Neuronal stem cell (in vitro differentiated cells): ENCODE measurements around the gene GASK1A.

Experiments used
- DNase-seq: peaks from one replicate; pipeline ENCODE4 v3.0.0-alpha.2; 2013; ENCODE audit warnings: low spot score
- H2AFZ ChIP-seq: one replicate; pipeline ENCODE4 v1.6.1; 2013; ENCODE audit warnings: mild to moderate bottlenecking, low read length, inconsistent platforms
- H2AK5ac ChIP-seq: 2 replicates; pipeline ENCODE4 v1.6.1; 2013; ENCODE audit warnings: low read depth, mild to moderate bottlenecking, inconsistent platforms, low read length, moderate library complexity, mixed read lengths
- H2BK120ac ChIP-seq: 2 replicates; pipeline ENCODE4 v1.6.1; 2013; ENCODE audit warnings: low read depth, mild to moderate bottlenecking, inconsistent platforms, low read length, moderate library complexity, mixed read lengths
- H2BK12ac ChIP-seq: one replicate; pipeline ENCODE4 v1.6.1; 2013; ENCODE audit warnings: low read length, inconsistent platforms
- H2BK15ac ChIP-seq: 2 replicates; pipeline ENCODE4 v1.6.1; 2013; ENCODE audit warnings: mild to moderate bottlenecking, low read length, inconsistent platforms, mixed read lengths
- H2BK5ac ChIP-seq: one replicate; pipeline ENCODE4 v1.6.1; 2013; ENCODE audit warnings: inconsistent platforms, mild to moderate bottlenecking, low read length, moderate library complexity
- H3K14ac ChIP-seq: one replicate; pipeline ENCODE4 v1.6.1; 2013; ENCODE audit warnings: low read length, inconsistent platforms
- H3K18ac ChIP-seq: 2 replicates; pipeline ENCODE4 v1.6.1; 2013; ENCODE audit warnings: low read length, inconsistent platforms
- H3K23ac ChIP-seq: 2 replicates; pipeline ENCODE4 v1.6.1; 2013; ENCODE audit warnings: low read depth, mild to moderate bottlenecking, mixed read lengths, low read length, inconsistent platforms; ENCODE audit not compliant: poor library complexity
- H3K27ac ChIP-seq: replicated peaks from 3 replicates; pipeline ENCODE4 v1.5.1; 2013; ENCODE audit warnings: low read length, inconsistent platforms
- H3K27me3 ChIP-seq, 3 experiments: 2 replicates each; pipeline ENCODE4 v1.6.1; 2013; ENCODE audit warnings: low read length in 3 of 3, mild to moderate bottlenecking in 2 of 3, inconsistent platforms in 1 of 3, low read depth in 1 of 3, mixed read lengths in 1 of 3, moderate library complexity in 1 of 3; ENCODE audit not compliant: control insufficient read depth in 3 of 3, insufficient read depth in 3 of 3
- H3K36me3 ChIP-seq, 2 donors: replicated peaks in 1 of 2; 2 replicates each; pipeline ENCODE4 v1.6.1; 2013; ENCODE audit warnings: low read length in 2 of 2; ENCODE audit not compliant: control insufficient read depth in 2 of 2, insufficient read depth in 2 of 2
- H3K4ac ChIP-seq: 2 replicates; pipeline ENCODE4 v1.6.1; 2013; ENCODE audit warnings: inconsistent platforms, mild to moderate bottlenecking, low read length, moderate library complexity
- H3K4me1 ChIP-seq, 2 donors: 1 replicate in 1 of 2; 2 replicates in 1 of 2; pipeline ENCODE4 v1.6.1; 2013; ENCODE audit warnings: low read length in 2 of 2, low read depth in 1 of 2; ENCODE audit not compliant: control insufficient read depth in 2 of 2, insufficient read depth in 1 of 2
- H3K4me2 ChIP-seq: one replicate; pipeline ENCODE4 v1.6.1; 2013; ENCODE audit warnings: mild to moderate bottlenecking, low read length, inconsistent platforms; ENCODE audit not compliant: insufficient read depth, poor library complexity, severe bottlenecking
- H3K4me3 ChIP-seq, 2 donors: 2 replicates each; pipeline ENCODE4 v1.5.1; 2013; ENCODE audit warnings: low read length in 2 of 2, mild to moderate bottlenecking in 2 of 2, inconsistent platforms in 1 of 2, moderate library complexity in 1 of 2
- H3K79me1 ChIP-seq: one replicate; pipeline ENCODE4 v1.6.1; 2013; ENCODE audit warnings: low read depth, mild to moderate bottlenecking, inconsistent platforms, low read length, moderate library complexity
- H3K9ac ChIP-seq: one replicate; pipeline ENCODE4 v1.6.1; 2013; ENCODE audit warnings: mild to moderate bottlenecking, low read depth, low read length, inconsistent platforms; ENCODE audit not compliant: poor library complexity
- H3K9me3 ChIP-seq, 2 donors: replicated peaks in 1 of 2; 2 replicates each; pipeline versions ENCODE3 to v1.6.1; 2013; ENCODE audit warnings: low read length in 2 of 2, mild to moderate bottlenecking in 2 of 2, inconsistent platforms in 1 of 2, low read depth in 1 of 2, mixed read lengths in 1 of 2, moderate library complexity in 1 of 2; ENCODE audit not compliant: control insufficient read depth in 2 of 2, insufficient read depth in 1 of 2
- H4K8ac ChIP-seq: one replicate; pipeline ENCODE4 v1.6.1; 2013; ENCODE audit warnings: low read depth, mild to moderate bottlenecking, inconsistent platforms, low read length, moderate library complexity
- H4K91ac ChIP-seq: one replicate; pipeline ENCODE4 v1.6.1; 2013; ENCODE audit warnings: low read length, low read depth, mild to moderate bottlenecking, inconsistent platforms; ENCODE audit not compliant: poor library complexity
- WGBS, 2 donors: extraction: QIAGEN DNeasy Blood & Tissue Kit; methylation state at CpG; one replicate each; pipeline ENCODE4 v1.1.7; 2013; ENCODE audit warnings: missing lambda C conversion rate in 2 of 2, mixed read lengths in 1 of 2; ENCODE audit not compliant: insufficient read length in 2 of 2, insufficient replicate concordance in 1 of 2; ENCODE audit errors: extremely low coverage in 2 of 2; 5-methylcytosine and 5-hydroxymethylcytosine counted together

The GASK1A gene

GRCh38 chr3:42963269-42963668 lies 15.8 kb upstream of the GASK1A start:
- no peak overlapping the region for H2BK12ac ChIP-seq
- H3K23ac ChIP-seq: no peak overlapping the region
- H3K36me3 ChIP-seq: no peaks in the 10 kb centered on the region
- no peak overlapping the region for H3K4me3 ChIP-seq
- H2AK5ac ChIP-seq: no peak overlapping the region
- H3K27me3 ChIP-seq: no peaks in the 10 kb centered on the region
- H3K79me1 ChIP-seq: no peaks in the 10 kb centered on the region
- no peaks in the 10 kb centered on the region for H3K4me1 ChIP-seq
- H2AFZ ChIP-seq: no peak overlapping the region
- H2BK120ac ChIP-seq: no peak overlapping the region
- H3K14ac ChIP-seq: no peak overlapping the region
- no peak overlapping the region for H3K9ac ChIP-seq
- no peak overlapping the region for H2BK15ac ChIP-seq
- H3K4me2 ChIP-seq: no peak overlapping the region
- no peak overlapping the region for H3K18ac ChIP-seq
- no CpG with 5 or more reads among the region's 2 CpGs for WGBS, 2 donors
- H4K8ac ChIP-seq: no peak overlapping the region
- H3K9me3 ChIP-seq: no peaks in the 10 kb centered on the region
- no peak overlapping the region for H4K91ac ChIP-seq
- DNase-seq: no peak
- H3K4ac ChIP-seq: no peak overlapping the region
- no peak overlapping the region for H3K27ac ChIP-seq
- no peak overlapping the region for H2BK5ac ChIP-seq

- Histone ChIP-seq H2BK5ac (no peak overlapping the region), H3K4me1 (no peaks in the 10 kb centered on the region), H3K36me3 (no peaks in the 10 kb centered on the region), H3K79me1 (no peaks in the 10 kb centered on the region), H3K4me2 (no peak overlapping the region), H2BK15ac (no peak overlapping the region), H3K4ac (no peak overlapping the region), H3K9me3 (no peaks in the 10 kb centered on the region), H3K18ac (no peak overlapping the region), H3K27ac (no peak overlapping the region), H4K91ac (no peak overlapping the region), H2BK12ac (no peak overlapping the region), H4K8ac (no peak overlapping the region), H2AFZ (no peak overlapping the region), H3K14ac (no peak overlapping the region), H2BK120ac (no peak overlapping the region), H3K9ac (no peak overlapping the region), H3K4me3 (no peak overlapping the region), H3K27me3 (no peaks in the 10 kb centered on the region), H2AK5ac (no peak overlapping the region), H3K23ac (no peak overlapping the region)
- WGBS, 2 donors: no CpG with 5 or more reads among the region's 4 CpGs
- DNase-seq: no peak
Observed at GRCh38 chr3:42964266-42964665, 14.8 kb upstream of the GASK1A start.

- H3K27me3 ChIP-seq: no peaks in the 10 kb centered on the region
- no peak overlapping the region for H2BK12ac ChIP-seq
- no peaks in the 10 kb centered on the region for H3K4me1 ChIP-seq
- H3K79me1 ChIP-seq: no peaks in the 10 kb centered on the region
- H3K9me3 ChIP-seq: peaks cover 7 to 8% of the 10 kb centered on the region in 2 donors
- H2AK5ac ChIP-seq: no peak overlapping the region
- H3K4me2 ChIP-seq: no peak overlapping the region
- no peak for DNase-seq
- no peak overlapping the region for H4K8ac ChIP-seq
- H3K36me3 ChIP-seq: no peaks in the 10 kb centered on the region
- no peak overlapping the region for H2BK5ac ChIP-seq
- no peak overlapping the region for H3K14ac ChIP-seq
- H3K4me3 ChIP-seq: no peak overlapping the region
- no peak overlapping the region for H3K23ac ChIP-seq
- no peak overlapping the region for H2BK15ac ChIP-seq
- H3K9ac ChIP-seq: no peak overlapping the region
- no peak overlapping the region for H3K27ac ChIP-seq
- no peak overlapping the region for H3K4ac ChIP-seq
- no peak overlapping the region for H2BK120ac ChIP-seq
- H4K91ac ChIP-seq: no peak overlapping the region
- no peak overlapping the region for H2AFZ ChIP-seq
- no peak overlapping the region for H3K18ac ChIP-seq
Observed at GRCh38 chr3:42970557-42970956, 8.6 kb upstream of the GASK1A start.

DNA sequence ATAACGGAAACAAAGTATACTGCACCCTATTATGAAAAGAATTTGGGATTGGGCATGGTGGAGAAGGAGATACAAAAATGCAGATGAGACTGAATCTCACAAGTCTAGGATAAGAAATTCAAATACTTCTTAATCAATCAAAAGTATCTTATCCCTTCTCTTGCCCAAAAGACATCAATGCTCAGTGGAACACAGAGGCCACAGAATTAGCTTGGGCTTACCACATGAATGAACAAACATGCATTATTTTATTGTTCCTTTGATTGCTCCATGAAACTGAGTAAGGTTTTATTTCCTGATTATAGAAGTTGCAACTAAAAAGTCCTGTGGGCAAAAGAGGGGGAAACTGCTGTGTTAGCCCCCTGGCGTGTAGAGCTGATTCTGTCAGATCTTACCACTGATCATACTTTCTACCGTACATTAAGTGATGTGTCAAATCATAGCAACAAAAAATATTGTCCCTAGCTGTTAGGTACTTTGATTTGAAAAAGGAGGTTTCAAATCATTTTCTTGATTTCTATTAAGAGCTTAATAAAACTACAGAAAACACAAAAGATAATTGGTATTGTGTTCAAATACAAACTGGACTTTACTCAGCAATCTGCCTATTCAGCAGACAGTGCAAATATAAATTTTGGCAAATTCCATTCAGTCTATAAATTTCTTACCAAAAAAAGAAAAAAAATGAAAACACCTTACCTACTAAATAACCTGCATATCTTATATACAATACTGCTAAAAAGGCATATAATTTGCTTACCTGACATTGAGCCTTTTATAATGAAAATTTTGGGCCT lies 7.9 kb upstream of the GASK1A start:
- no peak overlapping the region for H2AFZ ChIP-seq
- no peaks in the 10 kb centered on the region for H3K27me3 ChIP-seq
- no peak overlapping the region for H4K8ac ChIP-seq
- H3K4me2 ChIP-seq: no peak overlapping the region
- DNase-seq: no peak
- no peak overlapping the region for H3K23ac ChIP-seq
- no peak overlapping the region for H3K9ac ChIP-seq
- no peak overlapping the region for H3K27ac ChIP-seq
- H3K4me1 ChIP-seq: no peaks in the 10 kb centered on the region
- H2BK15ac ChIP-seq: no peak overlapping the region
- no CpG with 5 or more reads among the region's 3 CpGs for WGBS, 2 donors
- no peak overlapping the region for H2AK5ac ChIP-seq
- no peak overlapping the region for H2BK120ac ChIP-seq
- H3K4ac ChIP-seq: no peak overlapping the region
- H3K4me3 ChIP-seq: no peak overlapping the region
- H3K14ac ChIP-seq: no peak overlapping the region
- no peak overlapping the region for H2BK5ac ChIP-seq
- no peak overlapping the region for H2BK12ac ChIP-seq
- H3K36me3 ChIP-seq: no peaks in the 10 kb centered on the region
- H4K91ac ChIP-seq: no peak overlapping the region
- no peaks in the 10 kb centered on the region for H3K79me1 ChIP-seq
- H3K9me3 ChIP-seq: peaks cover 7 to 12% of the 10 kb centered on the region in 2 donors
- no peak overlapping the region for H3K18ac ChIP-seq
